Neural crest cell (in vitro differentiated cells): ENCODE measurements around the gene ALG13. TPM values are rescaled to one million over a fixed set of nuclear protein-coding genes. Genes with fewer than 3 reads are reported as not detected.

Source experiments
- DNase-seq: peaks from one replicate; pipeline ENCODE4 v3.0.0; 2021; ENCODE audit warnings: low read depth, mixed read lengths, low spot score
- H3K27ac Mint-ChIP-seq: one replicate; pipeline ENCODE4 v1.8.0; 2021; ENCODE audit warnings: mild to moderate bottlenecking, mixed read lengths; ENCODE audit not compliant: unreplicated experiment
- H3K27me3 Mint-ChIP-seq: 2 replicates; pipeline ENCODE4 v1.8.0; 2021; ENCODE audit warnings: low read depth, mild to moderate bottlenecking, mixed read lengths
- H3K36me3 Mint-ChIP-seq: 2 replicates; pipeline ENCODE4 v1.8.0; 2021; ENCODE audit warnings: low read depth, mild to moderate bottlenecking, mixed read lengths
- H3K4me1 Mint-ChIP-seq: 2 replicates; pipeline ENCODE4 v1.8.0; 2021; ENCODE audit warnings: mixed read lengths
- H3K4me3 Mint-ChIP-seq: one replicate; pipeline ENCODE4 v1.8.0; 2021; ENCODE audit warnings: mild to moderate bottlenecking, mixed read lengths
- H3K9me3 Mint-ChIP-seq: 2 replicates; pipeline ENCODE4 v1.8.0; 2021; ENCODE audit warnings: mixed read lengths
- CTCF ChIP-seq: fragments of 200-600 bp; sonication (generic); conservative IDR thresholded peaks from 2 replicates; pipeline ENCODE4 v1.5.0; 2021; ENCODE audit warnings: antibody characterized with exemption, mild to moderate bottlenecking
- total RNA-seq: library from RNA; stranded (reverse); gene quantifications from 2 replicates; pipeline ENCODE4 v1.2.1, GENCODE V29; 2021

ALG13 gene
- total RNA-seq, 1 donor from 2014 or later, result 56.7 TPM

GRCh38 chrX:111662292-111662691 lies 18.7 kb upstream of the ALG13 start:
- Mint-ChIP-seq H3K36me3 (no peaks in the 10 kb centered on the region), H3K4me3 (no peak overlapping the region), H3K27me3 (no peaks in the 10 kb centered on the region), H3K9me3 (peaks cover 2% of the 10 kb centered on the region), H3K4me1 (peaks cover 4% of the 10 kb centered on the region), H3K27ac (no peak overlapping the region)
- TF ChIP-seq CTCF, result no peak
- DNase-seq, result no peak

GRCh38 chrX:111671668-111672067 lies 9.3 kb upstream of the ALG13 start:
- Mint-ChIP-seq H3K9me3 (no peaks in the 10 kb centered on the region), H3K27ac (no peak overlapping the region), H3K36me3 (no peaks in the 10 kb centered on the region), H3K27me3 (no peaks in the 10 kb centered on the region), H3K4me1 (no peaks in the 10 kb centered on the region), H3K4me3 (no peak overlapping the region)
- no peak for DNase-seq
- TF ChIP-seq CTCF, result no peak

- peaks cover 39% of the 10 kb centered on the region for H3K36me3 Mint-ChIP-seq
- peaks cover 19% of the 10 kb centered on the region for H3K4me1 Mint-ChIP-seq
- H3K27me3 Mint-ChIP-seq, result no peaks in the 10 kb centered on the region
- no peak overlapping the region for H3K4me3 Mint-ChIP-seq
- no peak for DNase-seq
- no peaks in the 10 kb centered on the region for H3K9me3 Mint-ChIP-seq
- TF ChIP-seq CTCF, result no peak
- no peak overlapping the region for H3K27ac Mint-ChIP-seq
These were observed 6.3 kb downstream of the ALG13 start for GRCh38 chrX:111687305-111687704.

- no peak for TF ChIP-seq CTCF
- Mint-ChIP-seq H3K36me3 (peaks cover 13% of the 10 kb centered on the region), H3K27me3 (no peaks in the 10 kb centered on the region), H3K4me1 (no peaks in the 10 kb centered on the region), H3K9me3 (no peaks in the 10 kb centered on the region), H3K4me3 (no peak overlapping the region), H3K27ac (no peak overlapping the region)
- DNase-seq, result no peak
These were observed 14.4 kb downstream of the ALG13 start for GRCh38 chrX:111695297-111695880.

GRCh38 chrX:111719426-111720210 lies 38.6 kb downstream of the ALG13 start:
- peak; percentile 61 for TF ChIP-seq CTCF
- peaks cover 7% of the 10 kb centered on the region for H3K36me3 Mint-ChIP-seq
- no peak for DNase-seq
- no peaks in the 10 kb centered on the region for H3K4me1 Mint-ChIP-seq
- H3K27me3 Mint-ChIP-seq, result no peaks in the 10 kb centered on the region
- no peak overlapping the region for H3K4me3 Mint-ChIP-seq
- no peaks in the 10 kb centered on the region for H3K9me3 Mint-ChIP-seq
- H3K27ac Mint-ChIP-seq, result no peak overlapping the region
